Vagina (tissue), 2 donors: Measurements from ENCODE around the gene KRTAP10-3.

Experiments
- POLR2A ChIP-seq, 2 donors: fragments of 450-650 bp; IDR thresholded peaks; one replicate each; pipeline ENCODE4 v1.6.1; 2017; ENCODE audit warnings: antibody characterized with exemption in 2 of 2, mild to moderate bottlenecking in 2 of 2, moderate library complexity in 2 of 2
- POLR2AphosphoS5 ChIP-seq, 2 donors: sonication (generic); formaldehyde crosslinking; IDR thresholded peaks; one replicate each; pipeline ENCODE4 v1.9.0; 2017; ENCODE audit warnings: antibody characterized with exemption in 2 of 2, mild to moderate bottlenecking in 2 of 2, low read depth in 1 of 2; ENCODE audit not compliant: insufficient read depth in 1 of 2
- TF ChIP-seq, protein P1 (sequence below), 3 experiments: fragments of 450-650 bp in 2 of 3; fragments of 200-600 bp in 1 of 3; sonication (generic) in 1 of 3; IDR thresholded peaks; one replicate each; pipeline ENCODE4 v1.5.1; 2017 to 2019; ENCODE audit warnings: antibody characterized with exemption in 3 of 3, mild to moderate bottlenecking in 2 of 3, moderate library complexity in 2 of 3

DNA sequence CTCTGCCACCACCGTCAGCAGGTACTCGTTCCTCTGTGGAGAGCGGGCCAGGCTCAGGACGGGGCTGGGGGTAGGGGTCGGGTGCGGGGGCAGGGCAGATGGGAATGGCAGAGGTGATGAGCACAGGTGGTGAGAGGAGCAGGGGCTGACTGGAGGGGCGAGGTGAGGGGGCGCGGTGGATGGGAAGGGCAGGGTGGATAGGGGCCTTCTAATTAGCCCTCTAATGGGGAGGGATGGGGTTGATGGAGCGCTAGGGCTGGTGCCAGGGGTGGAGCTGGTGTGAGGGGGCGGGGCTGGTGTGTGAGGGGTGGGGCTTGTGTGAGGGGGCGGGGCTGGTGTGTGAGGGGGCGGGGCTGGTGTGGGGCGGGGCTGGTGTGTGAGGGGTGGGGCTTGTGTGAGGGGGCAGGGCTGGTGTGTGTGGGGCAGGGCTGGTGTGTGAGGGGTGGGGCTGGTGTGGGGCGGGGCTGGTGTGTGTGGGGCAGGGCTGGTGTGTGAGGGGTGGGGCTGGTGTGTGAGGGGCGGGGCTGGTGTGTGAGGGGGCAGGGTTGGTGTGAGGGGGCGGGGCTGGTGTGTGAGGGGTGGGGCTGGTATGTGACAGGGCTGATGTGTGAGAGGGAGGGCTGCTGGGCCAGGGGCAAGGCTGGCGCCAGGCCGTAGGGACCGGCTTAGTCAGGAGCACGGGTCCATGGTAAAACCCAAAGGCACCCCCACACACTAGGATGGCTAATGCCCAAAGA is 24.5 kb downstream of the KRTAP10-3 start:
- TF ChIP-seq, protein P1, sequence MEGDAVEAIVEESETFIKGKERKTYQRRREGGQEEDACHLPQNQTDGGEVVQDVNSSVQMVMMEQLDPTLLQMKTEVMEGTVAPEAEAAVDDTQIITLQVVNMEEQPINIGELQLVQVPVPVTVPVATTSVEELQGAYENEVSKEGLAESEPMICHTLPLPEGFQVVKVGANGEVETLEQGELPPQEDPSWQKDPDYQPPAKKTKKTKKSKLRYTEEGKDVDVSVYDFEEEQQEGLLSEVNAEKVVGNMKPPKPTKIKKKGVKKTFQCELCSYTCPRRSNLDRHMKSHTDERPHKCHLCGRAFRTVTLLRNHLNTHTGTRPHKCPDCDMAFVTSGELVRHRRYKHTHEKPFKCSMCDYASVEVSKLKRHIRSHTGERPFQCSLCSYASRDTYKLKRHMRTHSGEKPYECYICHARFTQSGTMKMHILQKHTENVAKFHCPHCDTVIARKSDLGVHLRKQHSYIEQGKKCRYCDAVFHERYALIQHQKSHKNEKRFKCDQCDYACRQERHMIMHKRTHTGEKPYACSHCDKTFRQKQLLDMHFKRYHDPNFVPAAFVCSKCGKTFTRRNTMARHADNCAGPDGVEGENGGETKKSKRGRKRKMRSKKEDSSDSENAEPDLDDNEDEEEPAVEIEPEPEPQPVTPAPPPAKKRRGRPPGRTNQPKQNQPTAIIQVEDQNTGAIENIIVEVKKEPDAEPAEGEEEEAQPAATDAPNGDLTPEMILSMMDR (IDR thresholded peaks at IDR 0.05) = no peak
- TF ChIP-seq POLR2A (IDR thresholded peaks at IDR 0.05) = no peak
- TF ChIP-seq POLR2AphosphoS5 (IDR thresholded peaks at IDR 0.05; ENCODE audit: insufficient read depth in 1 of 2, low read depth in 1 of 2) = no peak
